HG02852 (cell line): ENCODE data around the gene TRIM25.
"Not testable (repeated sequence)": the region's sequence is repeated elsewhere in the genome, so short reads cannot be mapped to it uniquely, and the experiment has no call there.

Experiments
- ATAC-seq: cut with Tn5 transposase; IDR thresholded peaks from one replicate; pipeline ENCODE4 v1.9.1; 2021; ENCODE audit warnings: mild to moderate bottlenecking, moderate library complexity; ENCODE audit not compliant: unreplicated experiment

The TRIM25 gene, protein sequence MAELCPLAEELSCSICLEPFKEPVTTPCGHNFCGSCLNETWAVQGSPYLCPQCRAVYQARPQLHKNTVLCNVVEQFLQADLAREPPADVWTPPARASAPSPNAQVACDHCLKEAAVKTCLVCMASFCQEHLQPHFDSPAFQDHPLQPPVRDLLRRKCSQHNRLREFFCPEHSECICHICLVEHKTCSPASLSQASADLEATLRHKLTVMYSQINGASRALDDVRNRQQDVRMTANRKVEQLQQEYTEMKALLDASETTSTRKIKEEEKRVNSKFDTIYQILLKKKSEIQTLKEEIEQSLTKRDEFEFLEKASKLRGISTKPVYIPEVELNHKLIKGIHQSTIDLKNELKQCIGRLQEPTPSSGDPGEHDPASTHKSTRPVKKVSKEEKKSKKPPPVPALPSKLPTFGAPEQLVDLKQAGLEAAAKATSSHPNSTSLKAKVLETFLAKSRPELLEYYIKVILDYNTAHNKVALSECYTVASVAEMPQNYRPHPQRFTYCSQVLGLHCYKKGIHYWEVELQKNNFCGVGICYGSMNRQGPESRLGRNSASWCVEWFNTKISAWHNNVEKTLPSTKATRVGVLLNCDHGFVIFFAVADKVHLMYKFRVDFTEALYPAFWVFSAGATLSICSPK

GRCh38 chr17:56913867-56914580, at the start of gene TRIM25:
TRIM25 (minus strand) TSS chr17:56914049; CDS start chr17:56913988, 61 bp downstream.
- peak; percentile 66 for ATAC-seq

GRCh38 chr17:56960596-56961538, 47.0 kb upstream of the TRIM25 start, which contains the start of gene COIL:
COIL (minus strand) TSS chr17:56961050; CDS start chr17:56961019, 31 bp downstream.
- ATAC-seq, result peak; percentile 95

- no peak for ATAC-seq
These were observed 43.1 kb upstream of the TRIM25 start for GRCh38 chr17:56956992-56957391.

- ATAC-seq, result no peak
These were observed 35.7 kb upstream of the TRIM25 start for GRCh38 chr17:56949595-56949994.

DNA sequence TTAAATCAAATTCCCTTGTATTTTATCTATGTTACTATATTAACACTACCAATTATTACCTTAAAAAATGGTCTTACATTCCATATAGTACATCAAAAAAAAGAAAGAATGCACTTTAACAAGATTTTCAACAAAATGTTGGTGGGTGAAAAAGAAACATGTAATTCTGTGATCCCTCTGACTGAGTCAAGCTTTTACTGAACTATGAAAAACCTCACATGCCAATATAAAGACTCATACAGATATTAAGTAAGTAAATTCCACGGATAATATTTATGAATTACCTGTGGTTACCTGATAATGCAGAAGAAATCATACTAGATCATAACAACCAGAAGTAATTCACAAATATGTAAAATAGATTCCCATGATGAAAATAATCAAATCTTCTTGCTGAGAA, 34.6 kb upstream of the TRIM25 start:
- no peak for ATAC-seq

DNA sequence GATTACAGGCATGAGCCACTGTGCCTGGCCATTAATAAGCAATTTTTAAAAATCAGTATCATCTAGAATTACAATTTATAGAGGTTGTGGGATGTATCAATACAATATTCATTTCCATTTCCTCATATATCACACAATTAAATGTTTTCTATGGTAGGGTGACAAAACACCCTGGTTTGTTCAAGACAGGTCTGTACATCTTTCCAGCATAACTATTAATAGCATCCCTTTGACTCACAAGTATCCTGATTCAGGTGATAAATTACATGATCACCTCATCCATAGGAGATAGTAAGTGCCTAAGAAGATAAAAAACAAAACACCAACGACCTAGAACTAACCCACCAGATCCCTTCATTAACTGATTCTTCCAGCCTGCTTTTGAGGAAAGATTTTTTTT, 33.9 kb upstream of the TRIM25 start:
- no peak for ATAC-seq

DNA sequence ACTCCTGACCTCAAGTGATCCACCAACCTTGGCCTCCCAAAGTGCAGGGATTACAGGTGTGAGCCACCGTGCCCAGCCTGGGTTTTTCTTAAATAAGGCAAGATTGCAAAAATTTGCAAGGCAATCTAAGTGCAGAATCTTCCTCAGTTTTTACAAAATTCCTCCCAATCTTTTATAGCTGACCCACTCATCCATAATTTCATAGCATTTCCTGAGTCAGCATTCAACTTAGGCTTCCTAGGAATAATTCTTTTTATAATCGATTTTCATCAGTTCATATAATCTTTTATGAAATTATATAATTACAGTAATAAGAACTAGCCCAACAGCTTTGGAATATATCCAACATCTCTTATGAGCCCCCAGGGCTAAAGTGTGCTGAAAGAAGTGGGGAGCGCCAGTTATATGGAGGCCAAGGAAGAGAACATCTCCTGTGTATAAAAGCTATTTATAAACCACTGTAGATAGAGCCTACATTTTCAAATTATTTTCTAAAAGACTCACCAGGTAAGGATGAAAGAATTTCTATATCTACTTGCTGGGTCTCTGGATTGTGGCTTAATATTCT, 32.2 kb upstream of the TRIM25 start:
- no peak for ATAC-seq

GRCh38 chr17:56943505-56944125, 29.8 kb upstream of the TRIM25 start:
- ATAC-seq, result no peak

DNA sequence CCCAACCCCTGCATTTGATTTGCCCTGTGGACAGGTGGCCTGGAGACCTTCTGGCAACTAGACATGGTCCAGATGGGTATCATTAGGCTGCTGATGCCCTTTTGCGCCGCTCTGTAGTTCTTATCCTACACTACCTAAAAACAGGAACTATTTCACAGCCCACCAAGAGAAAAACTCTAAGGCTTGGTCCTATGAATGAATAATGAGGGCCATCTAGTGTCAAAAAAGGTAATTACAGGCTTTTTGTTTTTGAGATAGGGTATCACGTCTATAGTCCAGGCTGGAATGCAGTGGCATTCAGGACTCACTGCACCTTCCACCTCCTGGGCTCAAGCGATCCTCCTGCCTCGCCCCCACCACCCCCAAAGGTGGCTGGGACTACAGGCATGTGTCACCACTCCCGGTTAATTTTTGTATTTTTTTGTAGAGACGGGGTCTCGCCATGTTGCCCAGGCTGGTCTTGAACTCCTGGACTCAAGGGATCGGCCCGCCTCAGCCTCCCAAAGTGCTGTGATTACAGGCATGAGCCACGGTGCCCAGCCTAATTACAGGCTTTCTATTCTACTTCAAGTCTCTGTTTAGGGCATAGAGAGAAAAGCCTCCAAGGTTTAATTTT, 26.1 kb upstream of the TRIM25 start:
- no peak for ATAC-seq

DNA sequence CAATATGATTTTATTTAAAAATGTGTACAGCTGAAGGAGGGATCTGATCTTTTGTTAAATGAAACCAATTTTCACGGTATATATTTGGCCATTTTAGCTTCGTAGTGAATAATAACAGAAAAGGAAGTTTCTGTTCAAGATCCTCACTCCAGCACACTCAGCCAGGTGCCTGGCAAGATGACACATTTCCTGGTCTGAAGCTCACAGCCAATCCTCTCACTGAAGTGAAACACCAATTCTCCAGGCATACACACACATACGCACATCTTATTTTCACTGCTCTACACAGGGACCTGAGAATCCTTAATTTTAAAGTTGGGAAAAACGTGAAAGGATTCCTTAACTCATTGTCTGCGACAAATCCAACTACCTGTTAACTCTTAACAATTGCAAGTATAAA, 24.4 kb upstream of the TRIM25 start:
- not testable (repeated sequence) for ATAC-seq

GRCh38 chr17:56937687-56938086, 23.8 kb upstream of the TRIM25 start:
- ATAC-seq, result no peak

DNA sequence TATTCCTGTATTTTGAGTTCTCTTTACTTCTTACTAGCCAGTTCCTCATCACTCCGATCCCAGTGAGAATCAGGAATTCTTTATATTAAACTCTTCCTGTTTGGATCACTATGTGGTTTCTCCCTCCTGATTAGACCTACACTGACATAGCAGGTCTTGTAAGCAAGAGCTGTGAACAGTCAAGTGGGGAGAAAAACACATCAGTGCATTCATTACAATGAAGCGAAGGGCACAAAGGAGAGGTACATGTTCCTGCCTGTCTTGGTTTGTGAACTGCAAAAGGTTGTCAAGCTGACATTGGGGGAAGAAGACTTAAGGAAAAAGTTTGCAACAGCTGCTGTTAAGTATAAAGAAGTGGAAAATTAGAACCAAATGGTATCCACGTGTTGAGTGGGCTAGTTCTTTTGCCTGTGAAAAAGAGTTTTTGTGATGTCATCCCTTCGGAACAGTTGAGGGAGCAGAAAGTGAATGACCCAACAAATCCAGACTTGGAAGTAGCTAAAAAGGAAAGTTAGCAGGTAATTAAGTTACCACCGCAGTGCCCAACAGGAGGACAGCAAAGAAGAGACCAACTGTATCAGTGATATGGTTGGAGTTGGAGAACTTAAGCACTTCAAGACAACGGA, 23.0 kb upstream of the TRIM25 start:
- no peak for ATAC-seq

DNA sequence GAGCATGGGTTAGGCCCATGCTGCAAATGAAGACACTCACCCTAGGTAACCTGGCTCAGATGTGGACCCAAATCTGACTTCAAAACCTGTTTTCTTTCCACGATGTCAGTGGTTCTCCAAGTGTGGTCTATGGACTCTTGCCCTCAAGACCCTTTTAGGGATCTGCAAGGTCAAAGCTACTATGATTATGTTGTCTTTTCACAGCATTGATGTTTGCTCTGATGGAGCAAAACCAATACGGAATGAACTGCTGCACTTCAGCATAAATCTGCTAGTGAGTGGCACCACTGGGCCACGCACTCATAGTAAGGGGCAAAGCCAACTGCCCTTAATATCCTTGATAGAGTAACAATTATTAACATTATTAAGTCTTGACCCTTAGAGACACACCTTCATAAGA, 21.6 kb upstream of the TRIM25 start:
- no peak for ATAC-seq

DNA sequence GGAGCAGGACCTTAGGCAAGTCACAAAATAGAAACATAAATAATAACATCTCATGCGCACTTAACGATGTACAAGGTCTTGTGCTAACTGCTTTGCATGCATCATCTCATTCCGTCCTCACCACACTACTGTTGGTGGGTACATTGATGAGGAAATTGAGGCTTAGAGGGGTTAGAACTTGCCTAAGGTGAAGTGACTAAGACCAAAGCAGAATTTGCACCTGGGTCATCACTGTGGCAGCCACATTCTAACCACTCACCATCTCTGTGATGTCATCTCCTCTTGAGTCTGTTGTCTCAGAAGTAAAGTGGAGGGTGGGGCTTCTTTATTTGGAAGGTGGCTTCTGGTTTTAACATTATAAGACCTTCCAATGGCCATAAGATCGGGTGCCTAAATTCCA, 20.4 kb upstream of the TRIM25 start:
- ATAC-seq, result no peak

GRCh38 chr17:56933868-56934267, 20.0 kb upstream of the TRIM25 start:
- no peak for ATAC-seq

DNA sequence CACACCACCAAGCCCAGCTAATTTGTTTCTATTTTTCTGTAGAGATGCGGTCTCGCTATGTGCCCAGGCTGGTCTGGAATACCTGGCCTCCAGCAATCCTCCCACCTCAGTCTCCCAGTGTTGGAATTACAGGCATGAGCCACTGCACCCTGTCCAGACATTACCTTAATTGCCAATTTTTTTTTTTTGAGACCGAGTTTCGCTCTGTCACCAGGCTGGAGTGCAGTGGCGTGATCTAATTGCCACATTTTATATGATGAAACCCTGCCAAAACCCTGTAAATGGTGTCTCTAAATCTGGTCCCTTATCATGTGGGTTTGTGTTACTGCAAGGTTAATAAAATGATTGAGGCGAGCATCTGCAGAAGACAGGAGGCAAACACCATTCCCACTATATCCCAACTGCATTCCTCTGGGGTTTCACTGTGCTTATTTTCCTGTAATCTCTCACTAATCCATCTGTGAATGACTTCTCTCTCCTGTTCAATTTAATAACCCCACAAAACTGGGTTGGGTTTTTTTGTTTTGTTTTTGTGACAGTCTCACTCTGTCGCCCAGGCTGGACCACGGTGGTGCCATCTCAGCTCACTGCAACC, 19.4 kb upstream of the TRIM25 start:
- no peak for ATAC-seq

DNA sequence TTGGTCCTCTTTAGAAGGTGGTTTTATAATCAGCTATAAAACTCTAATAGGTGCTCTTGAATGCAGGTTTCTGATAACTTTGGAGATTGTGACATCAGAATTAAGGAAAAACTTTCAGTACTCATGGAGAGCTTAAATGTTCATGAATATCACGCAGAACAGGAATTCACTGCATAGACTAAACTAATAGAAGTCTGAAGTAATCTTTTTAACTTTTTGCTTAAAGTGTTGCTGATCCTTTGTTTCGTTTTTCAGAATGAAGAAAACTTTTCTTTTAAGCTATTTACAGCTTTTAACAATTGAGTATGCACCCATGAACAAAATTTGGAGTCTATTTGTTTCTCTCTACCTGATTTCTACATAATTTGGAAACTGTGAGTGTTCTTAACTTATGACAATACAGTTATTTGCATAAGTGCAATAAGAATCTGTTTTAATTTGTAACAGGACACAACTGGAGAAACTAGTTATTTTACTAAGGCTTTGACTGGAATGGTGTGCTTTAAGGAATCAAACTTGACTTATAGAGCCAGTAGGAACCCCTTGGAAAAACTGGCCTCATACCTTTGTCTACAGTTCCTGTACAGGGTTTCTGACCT, 17.0 kb upstream of the TRIM25 start:
- no peak for ATAC-seq

GRCh38 chr17:56929362-56929969, 15.6 kb upstream of the TRIM25 start:
- no peak for ATAC-seq
